Coronary artery (tissue), 2 donors: Measurements from ENCODE around the gene PACSIN1.

Experiments used
- DNase-seq: peaks from one replicate; pipeline ENCODE4 v3.0.0-alpha.2; 2017; ENCODE audit warnings: low spot score
- H3K27ac ChIP-seq, 2 donors: fragments of 200-600 bp; sonication (generic); one replicate each; pipeline ENCODE4 v1.5.1; 2016 to 2019
- H3K4me3 ChIP-seq: fragments of 200-600 bp; sonication (generic); 2 replicates; pipeline ENCODE4 v1.5.1; 2016; ENCODE audit warnings: mild to moderate bottlenecking, moderate library complexity
- TF ChIP-seq, protein P1 (sequence below): fragments of 200-600 bp; sonication (generic); IDR thresholded peaks from one replicate; pipeline ENCODE4 v1.5.1; 2019; ENCODE audit warnings: antibody characterized with exemption

Gene PACSIN1

DNA sequence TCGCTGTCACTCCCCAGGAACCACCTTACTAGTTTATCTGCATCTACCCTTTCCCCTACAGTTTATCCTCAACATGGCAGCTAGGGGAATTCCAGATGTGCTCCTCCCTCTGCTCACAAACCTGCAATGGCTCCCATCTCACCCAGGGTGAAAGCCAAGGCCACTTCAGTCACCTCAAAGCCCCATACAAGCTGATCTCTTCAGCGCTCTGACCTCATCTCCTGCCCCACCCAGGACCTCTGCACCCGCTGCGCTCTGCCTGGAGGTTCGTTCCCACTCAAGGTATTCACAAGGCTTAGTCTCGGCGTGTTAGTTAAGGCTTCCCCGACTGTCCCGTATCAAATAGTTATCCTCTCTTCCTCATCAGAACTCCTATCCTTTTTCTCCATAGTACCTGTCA is 118.8 kb downstream of the PACSIN1 start:
- TF ChIP-seq, protein P1, sequence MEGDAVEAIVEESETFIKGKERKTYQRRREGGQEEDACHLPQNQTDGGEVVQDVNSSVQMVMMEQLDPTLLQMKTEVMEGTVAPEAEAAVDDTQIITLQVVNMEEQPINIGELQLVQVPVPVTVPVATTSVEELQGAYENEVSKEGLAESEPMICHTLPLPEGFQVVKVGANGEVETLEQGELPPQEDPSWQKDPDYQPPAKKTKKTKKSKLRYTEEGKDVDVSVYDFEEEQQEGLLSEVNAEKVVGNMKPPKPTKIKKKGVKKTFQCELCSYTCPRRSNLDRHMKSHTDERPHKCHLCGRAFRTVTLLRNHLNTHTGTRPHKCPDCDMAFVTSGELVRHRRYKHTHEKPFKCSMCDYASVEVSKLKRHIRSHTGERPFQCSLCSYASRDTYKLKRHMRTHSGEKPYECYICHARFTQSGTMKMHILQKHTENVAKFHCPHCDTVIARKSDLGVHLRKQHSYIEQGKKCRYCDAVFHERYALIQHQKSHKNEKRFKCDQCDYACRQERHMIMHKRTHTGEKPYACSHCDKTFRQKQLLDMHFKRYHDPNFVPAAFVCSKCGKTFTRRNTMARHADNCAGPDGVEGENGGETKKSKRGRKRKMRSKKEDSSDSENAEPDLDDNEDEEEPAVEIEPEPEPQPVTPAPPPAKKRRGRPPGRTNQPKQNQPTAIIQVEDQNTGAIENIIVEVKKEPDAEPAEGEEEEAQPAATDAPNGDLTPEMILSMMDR: no peak
- Histone ChIP-seq H3K4me3 (no peak overlapping the region), H3K27ac (no peak overlapping the region)
- DNase-seq: no peak
